GM21423 (cell line): ENCODE data around the gene HSD17B2.

Source experiments
- ATAC-seq: cut with Tn5 transposase; IDR thresholded peaks from one replicate; pipeline ENCODE4 v1.9.1; 2021; ENCODE audit warnings: mild to moderate bottlenecking, moderate library complexity; ENCODE audit not compliant: unreplicated experiment

Gene HSD17B2

DNA sequence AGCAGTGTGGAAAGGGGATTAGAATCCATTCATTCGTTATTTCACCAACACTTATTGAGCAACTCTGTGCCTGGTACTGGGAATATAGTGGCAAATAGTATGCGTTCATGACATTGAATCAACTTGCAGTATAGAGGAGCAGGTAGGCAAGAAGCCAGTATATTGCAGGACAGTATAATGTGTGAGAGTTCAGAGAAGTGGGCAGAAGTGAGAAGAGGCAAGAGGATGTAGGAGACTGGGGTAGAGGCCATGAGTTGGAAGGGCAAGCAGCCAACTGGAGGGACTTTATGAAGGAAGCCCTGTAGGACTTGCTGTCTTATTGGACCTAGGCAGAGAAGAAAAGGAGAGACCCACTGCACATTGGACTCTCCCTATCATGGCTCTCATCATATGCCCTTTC, 12.3 kb downstream of the HSD17B2 start:
- ATAC-seq, result no peak

DNA sequence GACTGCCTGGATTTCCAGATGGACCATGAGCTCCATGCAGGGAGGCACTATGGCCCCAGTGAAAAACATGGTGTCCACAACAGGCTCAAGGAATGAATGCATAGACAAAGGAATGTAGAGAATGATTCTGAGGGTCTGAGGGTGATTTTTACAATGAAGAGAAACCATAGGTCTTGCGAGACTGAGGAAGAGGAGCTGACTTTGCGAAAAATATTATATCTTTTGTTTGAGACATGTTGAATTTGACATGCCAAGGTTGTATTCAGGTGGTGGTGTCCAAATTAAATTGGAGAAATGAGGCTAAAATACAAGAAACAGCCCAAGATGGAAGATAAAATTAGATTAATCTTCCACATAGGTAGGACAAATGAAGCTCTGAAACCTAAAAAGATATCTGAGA, 12.7 kb downstream of the HSD17B2 start:
- no peak for ATAC-seq

DNA sequence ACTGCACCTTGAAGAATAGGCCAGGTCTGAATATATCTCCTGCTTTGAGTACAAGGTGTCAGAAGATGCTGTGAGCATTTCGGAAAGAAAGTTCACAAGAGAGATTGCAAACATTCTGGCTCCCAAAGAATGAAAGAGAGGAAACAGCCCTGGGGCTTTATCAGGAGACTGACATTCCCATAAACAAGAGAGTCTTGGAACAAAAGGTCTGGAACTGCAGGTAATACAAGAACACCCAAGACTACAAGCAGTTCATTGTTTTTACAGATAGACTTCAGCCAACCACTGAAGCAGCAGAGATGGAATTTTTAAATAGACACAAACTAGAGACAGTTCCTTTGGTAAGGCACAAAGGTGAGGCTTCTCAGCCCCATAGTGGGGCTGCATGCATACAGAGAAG, 14.4 kb downstream of the HSD17B2 start:
- ATAC-seq, result no peak

DNA sequence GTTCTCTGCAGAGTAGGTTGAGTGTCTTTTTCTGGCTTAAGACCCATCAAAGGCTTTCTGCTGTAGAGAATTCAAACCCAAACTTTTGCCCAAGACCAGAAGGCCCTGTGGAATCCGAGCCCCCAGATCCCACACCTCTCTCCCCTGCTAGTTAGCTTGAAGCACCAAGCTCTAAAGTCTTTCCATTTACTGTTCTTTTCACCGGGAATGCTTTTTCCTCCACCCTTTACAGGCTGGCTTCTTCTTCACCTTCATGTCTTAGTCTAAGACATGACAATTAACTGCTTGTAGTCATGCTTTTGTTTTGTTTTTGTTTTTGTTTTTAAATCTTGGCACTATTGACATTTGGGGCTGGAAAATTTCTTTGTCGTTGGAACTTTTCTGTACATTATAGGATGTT, 15.5 kb downstream of the HSD17B2 start:
- no peak for ATAC-seq

DNA sequence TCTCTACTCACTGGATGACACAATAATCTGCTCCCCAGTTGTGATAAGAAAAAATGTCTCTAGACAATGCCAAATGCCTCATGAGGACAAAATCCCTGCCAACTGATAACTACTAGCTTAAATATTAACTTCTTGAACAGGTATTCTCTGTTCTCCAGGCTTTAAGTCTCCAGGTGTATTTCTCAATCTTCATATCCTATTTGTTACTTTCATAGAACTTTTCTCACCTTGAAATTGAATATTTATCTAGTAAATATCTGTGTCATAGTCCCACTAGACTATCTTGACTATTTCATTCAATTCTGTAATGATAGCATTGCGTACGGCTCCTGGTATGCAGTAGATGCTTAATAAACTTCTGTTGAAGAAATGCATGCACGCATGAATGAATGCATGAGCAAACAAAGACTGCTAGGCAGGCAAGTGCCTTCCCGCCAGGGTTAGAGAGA, 15.9 kb downstream of the HSD17B2 start:
- no peak for ATAC-seq

DNA sequence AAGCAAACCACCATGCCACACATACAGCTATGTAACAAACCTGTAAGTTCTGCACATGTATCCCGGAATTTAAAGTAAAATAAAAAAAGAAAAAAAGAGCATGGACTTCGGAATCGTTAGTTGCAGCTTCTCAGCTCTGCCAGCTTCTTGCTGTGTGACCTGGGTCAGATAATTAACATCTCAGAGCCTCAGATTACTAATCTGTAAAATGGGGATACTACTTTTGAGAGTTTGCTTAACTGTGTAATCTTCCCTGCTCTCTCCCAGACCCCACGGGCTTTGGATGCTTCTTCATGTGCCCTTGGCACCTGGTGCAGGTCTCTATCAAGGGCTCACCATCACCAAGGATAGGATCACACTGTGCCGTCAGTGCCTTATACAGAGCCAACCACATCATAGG, 16.6 kb downstream of the HSD17B2 start:
- no peak for ATAC-seq

DNA sequence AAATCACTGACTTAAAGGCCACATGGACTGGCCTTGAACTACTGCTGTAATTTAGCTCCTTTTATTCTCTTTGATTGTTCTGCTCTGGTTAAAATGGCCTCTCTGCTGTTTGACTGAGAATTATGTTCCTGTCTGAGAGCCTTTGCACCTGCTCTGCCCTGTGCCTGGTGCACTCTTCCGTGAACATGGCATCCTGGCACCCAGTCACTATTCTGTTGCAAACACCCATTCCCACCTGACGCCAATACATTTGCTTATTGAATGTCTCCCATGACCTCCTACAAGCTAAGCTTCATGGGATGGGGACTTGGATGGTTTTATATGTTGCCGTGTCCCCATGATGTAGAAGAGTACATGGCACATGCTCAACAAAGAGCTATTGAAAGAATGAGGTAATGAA, 20.1 kb downstream of the HSD17B2 start:
- no peak for ATAC-seq

DNA sequence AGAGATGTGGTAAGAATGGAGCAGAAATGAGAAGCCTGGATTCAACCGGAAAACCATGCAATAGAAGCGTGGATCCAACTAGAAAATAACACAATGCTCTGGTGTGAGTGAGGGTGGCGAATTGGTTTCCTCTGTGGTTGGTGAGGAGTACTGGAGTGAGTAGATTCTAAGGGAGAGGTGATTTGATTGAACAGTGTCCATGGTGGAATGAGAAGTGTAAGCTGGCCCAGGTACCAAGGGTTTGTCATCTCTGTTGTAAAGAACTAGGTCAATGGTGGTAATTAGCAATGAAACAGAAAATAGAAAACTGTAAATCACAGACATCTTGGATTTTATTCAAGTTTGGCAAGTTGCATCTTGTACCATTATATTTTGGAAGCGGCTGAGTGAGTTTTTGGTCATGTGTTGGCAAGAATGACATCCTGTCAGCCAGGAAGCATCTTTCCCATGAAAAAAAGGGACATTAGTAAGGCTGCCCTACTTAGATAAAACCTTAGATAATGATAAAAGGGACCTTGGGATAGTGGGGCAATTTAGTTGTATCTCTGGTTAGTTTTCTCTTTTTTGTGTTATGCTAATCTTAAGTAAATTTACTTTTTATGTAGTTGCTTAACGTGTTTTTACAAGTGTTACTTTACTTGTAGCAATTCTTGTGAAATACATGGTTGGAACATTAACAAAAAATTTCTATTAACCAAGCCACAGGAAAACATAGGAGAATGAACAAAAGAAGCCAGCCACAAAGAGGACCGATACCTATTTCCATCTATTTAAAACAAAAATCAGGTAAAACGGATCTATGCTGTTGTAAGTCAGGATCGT, 20.9 kb downstream of the HSD17B2 start:
- ATAC-seq, result no peak

DNA sequence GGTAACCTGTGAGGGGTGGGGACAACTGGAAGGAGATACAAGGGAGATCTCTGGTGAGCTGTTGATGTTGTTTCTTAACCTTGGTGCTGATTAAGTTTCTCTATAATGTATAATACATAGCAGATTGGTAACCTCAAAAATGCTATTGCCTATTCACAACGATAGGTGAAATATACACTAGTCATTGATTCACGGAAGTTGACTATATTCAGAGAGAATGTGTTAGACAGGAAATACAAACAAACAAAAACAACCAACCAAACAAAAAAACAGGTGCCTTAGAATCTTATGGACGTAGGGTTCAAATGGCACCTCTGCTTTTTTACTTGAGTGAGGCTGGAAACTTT, 21.5 kb downstream of the HSD17B2 start:
- ATAC-seq, result no peak

DNA sequence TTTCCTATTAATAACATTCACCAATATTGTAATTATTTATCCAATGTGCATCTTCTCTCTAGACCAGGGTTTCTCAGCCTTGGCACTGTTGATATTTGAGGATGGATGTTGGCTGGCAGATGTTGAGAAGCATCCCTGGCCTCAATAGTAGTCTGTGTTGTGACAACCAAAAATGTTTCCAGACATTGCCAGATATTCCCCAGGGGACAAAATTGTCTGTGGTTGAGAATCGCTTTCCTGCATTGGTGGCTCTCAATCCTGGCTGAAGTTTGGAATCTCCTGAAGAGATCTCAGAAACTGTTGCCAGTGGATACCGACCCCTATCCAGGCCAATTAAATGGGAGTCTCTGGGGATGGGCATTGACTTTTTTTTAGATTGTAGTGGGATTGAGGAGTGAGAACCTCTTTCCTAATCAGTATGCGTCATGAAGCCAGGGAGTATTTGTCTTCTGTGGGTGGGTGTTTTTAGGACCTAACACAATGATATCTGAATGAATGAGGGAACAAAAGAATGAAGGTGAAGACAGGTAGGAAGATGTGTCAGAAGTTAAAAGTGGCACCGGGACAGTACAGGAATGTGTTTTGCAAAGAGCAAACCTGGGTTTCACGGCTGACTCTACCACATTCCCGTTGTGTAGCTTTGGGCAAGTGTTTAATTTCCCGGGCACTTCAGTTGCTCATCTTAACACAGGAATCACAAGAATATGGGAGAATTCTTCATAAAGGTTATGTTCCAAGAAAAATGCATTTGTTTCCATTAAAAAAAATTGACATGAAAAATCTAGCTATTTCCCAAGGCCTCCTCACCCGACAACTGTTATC, 24.3 kb downstream of the HSD17B2 start:
- no peak for ATAC-seq

DNA sequence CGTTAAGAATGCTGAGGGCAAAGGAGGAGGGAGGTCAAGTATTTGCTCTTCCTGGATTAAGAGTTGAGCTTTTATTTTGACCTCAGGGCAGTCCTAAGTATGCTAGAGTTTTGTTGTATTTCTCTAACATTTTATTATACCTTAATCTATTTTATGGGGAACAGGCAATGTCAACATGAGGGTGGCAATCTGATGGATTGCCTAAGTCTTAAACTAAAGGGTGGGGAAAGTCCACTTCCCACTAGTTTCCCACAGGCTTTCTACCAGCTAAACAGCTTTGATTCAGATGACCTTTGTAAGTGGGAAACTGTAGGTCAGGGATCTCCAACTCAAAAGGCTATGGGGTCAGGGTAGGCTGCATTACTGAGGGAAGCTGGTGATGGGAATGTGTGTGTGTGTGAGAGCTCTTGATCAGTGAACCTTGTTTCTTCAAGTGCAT, 24.9 kb downstream of the HSD17B2 start:
- no peak for ATAC-seq

DNA sequence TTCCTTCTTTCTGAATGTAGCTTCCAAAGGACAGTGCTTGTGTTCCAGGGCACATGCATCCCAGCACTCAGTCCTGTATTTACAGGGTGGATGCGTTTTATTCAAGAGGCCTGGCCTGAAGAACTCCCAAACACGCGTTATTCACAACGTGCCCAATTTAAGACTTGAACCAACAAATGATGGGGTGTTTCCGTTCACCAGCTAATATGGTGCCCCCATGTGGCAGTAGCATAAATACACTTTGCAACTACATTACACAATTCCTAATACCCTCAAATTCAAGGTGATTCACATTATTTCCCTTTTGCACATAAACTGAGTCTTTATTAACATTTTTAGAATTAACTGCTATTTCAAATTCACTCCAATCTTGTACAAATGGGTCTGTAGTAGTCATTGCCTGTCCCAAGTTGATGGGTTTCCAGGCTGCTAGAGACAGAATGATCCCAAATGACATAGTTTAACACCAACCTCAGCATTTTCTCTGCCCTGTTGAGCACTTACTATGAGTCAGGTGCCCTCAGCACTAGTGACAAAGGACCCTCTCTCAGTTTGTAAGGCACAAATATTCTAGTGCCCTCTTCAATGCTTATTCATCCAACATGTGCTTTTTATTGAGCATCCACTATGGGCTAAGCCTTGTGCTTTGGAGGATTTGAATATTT, 26.9 kb downstream of the HSD17B2 start:
- no peak for ATAC-seq

DNA sequence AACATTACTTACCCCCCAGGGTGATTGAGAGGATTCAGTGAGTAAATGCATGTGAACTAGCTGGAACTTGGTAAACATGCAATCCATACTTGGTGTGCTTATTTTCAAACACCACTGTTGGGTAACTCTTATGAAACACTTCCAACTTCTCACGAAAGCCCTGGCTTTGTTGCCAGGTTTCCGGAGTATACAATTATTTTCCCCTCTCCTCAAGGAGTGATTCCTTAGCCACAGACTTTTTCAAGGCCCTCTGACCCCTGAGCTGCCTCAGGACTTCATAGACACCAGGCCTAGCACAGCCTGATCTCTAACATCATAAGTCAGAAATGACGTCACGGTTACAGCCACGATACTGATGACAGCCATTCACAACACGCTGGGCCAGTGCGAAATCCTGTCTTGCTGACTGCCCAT, 27.6 kb downstream of the HSD17B2 start:
- ATAC-seq, result no peak

DNA sequence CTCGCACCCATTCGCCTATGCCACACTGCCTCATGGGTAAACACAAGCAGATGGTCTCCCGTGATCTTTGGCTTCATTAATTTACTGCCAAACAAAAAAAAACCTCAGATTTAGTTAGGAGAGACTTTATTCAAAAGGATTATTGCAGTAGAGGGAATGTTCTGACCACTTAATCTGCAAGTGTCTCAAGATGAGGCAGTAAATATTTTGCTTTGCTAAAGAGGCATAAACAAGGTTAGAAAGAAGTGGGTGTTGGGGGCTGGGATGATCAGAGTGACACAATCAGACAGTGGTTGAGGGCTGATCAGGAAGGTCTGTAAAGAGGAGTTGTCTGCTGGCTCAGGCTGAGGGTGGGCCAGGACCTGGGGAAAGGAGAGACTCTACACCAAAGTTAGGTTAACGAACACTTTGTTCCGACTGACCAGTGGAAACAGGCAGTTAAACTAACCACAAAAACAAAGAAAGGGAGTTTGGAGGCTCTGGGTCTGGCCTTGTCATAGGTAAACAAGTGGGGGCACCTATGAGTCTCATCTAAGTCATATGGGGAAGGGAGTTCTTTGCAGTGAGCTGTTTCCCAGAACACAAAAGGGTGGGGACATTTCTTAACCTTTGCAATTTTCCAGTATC, 28.5 kb downstream of the HSD17B2 start:
- ATAC-seq, result no peak

DNA sequence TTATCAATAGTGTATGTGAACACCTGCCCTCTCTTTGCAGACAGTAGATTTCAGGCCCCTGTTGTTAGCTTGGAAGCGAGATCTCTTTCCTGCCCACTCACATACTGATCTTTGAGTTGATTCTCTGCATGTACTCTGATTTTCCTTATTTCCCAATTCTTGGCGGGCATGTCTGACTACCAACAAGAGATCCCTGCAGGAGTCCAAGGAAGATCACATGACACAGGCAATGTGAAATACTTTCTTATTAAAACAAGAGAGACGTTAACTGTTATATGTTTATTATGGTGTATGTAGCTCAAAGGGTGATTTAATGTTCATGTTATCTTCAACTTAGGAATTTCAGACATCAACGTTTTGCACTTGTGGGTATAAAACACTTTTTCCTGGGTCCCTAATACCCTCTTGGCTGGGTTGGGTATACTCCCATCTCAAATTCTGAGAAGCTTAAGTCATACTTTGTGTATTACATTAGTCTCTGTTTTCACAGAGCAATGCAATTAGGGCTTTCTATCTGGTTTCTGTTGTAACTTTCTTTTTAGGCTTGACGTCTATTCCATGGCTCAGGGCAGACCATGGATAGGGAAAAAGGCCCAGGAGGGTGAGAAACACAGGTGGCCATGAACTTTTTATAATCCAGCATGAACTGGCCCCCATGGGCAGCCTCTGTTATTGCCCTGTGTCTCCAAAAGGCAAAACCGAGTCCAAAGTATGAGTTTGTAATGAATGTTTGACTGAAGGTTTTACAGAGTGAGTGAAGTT, 32.2 kb downstream of the HSD17B2 start:
- no peak for ATAC-seq

DNA sequence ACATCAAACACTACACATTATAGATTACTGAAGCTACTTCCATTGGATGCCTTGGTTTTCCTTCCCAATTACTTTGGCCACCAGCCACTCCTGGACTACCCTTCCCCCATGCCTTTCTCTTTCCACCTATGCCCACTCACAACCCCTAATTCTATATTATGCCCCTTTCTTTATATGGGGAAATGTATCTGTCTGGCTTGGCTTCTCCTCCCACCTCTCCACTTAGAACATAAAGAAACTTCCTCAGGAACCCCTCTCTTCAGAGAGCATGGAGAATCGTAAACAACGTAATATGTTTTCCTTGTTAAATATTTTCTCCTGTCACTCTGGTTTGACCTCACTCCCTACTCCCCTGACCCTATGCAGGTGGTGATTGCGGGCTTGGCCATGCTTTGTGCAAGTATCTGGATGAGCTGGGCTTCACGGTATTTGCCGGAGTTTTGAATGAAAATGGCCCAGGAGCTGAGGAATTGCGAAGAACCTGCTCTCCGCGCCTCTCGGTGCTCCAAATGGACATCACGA, 32.8 kb downstream of the HSD17B2 start:
- no peak for ATAC-seq

DNA sequence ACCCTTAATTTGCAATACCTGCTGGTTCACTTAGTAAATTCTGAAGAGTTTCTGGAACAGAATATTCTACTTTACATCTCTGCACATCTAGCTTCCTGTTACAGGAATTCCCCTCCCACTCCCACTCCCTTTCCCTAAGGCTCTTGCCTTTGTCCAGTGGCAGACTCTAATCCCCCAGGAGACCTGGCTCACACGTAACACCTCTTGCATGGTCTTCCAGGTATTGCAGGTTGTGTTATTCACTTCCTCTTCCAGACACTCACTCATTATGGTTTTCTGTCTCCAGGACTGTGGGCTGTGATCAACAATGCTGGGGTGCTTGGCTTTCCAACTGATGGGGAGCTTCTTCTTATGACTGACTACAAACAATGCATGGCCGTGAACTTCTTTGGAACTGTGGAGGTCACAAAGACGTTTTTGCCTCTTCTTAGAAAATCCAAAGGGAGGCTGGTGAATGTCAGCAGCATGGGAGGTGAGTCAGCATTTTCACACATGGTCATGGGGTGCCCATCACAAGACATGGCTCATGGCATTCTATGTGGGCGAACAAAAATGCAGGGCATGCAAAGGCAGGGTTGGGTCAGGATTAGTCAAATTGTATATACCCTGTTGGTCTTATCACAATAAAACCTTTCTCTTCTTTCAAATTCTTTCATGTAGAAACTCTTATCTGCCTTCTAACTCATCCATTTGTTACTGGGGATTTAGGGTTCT, 35.8 kb downstream of the HSD17B2 start:
- ATAC-seq, result no peak

DNA sequence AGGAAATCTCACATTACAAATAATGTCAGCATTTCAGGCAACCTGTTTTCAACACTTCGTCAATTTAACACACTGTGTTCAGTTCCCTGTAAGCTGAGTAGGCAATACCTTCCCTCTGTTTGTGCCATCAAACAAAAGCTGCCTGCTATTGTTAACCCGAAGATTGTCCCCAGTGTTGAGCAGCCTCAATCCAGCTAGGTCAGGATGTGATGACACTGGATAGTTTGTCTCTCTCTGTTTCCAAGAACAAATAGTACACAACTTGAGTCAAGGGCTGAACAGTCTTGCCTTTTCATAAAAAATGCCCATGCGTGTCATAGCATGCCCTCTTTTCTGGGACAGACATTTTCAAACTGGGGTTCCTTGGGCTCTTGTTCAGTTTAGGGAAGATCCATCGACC, 36.4 kb downstream of the HSD17B2 start:
- ATAC-seq, result no peak

DNA sequence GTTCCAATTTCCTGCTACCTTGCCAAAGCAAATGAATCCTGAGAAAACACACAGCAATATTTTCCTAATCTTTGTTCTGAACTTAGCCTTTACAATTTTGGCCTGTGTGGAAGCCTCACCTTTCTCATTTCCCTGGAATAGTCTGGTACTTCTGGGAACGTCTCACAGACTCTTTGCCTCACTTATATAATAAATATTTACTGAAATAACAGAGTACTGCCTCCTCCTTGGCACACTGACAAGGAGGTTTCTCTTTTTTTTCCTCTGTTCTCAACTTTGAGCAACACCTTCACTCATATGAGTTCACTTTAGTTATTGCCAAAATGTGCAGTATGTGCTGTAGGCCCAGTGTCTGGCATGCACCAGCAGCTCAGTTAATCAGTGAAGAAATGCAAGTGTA, 37.3 kb downstream of the HSD17B2 start:
- ATAC-seq, result no peak
